ENCODE results near the gene PRKRIP1. TPM values are rescaled to one million over a fixed set of nuclear protein-coding genes. Genes with fewer than 3 reads are reported as not detected.
"Not testable (repeated sequence)": the region's sequence is repeated elsewhere in the genome, so short reads cannot be mapped to it uniquely, and the experiment has no call there.

Gene PRKRIP1
- total RNA-seq, 2 experiments from 2014 or later = 47.4 to 48.0 TPM

GRCh38 chr7:102407910-102408309 is 11.7 kb downstream of the PRKRIP1 start:
- ChIA-PET POLR2A (interaction anchor here (0.7 kb wide), 1 partner anchor 42 kb away, joined by 3 read pairs; no protein-coding TSS in a partner anchor), CTCF (no interaction called here)
- DNase-seq = no peak
- H3K27ac ChIP-seq (ENCODE audit: low read depth in 1 of 2, low read length in 2 of 2) = no peak overlapping the region
- Mint-ChIP-seq H3K27ac (no peak overlapping the region), H3K36me3 (ENCODE audit: low read depth) (peaks cover 97% of the 10 kb centered on the region), H3K4me3 (no peak overlapping the region), H3K4me1 (ENCODE audit: low read depth) (peaks cover 12% of the 10 kb centered on the region), H3K27me3 (no peaks in the 10 kb centered on the region), H3K9me3 (no peaks in the 10 kb centered on the region)
- peaks cover 65% of the 10 kb centered on the region for H3K36me3 ChIP-seq (ENCODE audit: insufficient read depth, low read length)
- no peak for ATAC-seq (ENCODE audit: poor library complexity)
- no peaks in the 10 kb centered on the region for H3K27me3 ChIP-seq (ENCODE audit: control insufficient read depth in 1 of 2, insufficient read depth in 2 of 2, low read length in 2 of 2)
- no peak overlapping the region for H3K4me3 ChIP-seq (ENCODE audit: low read length)
- TF ChIP-seq, protein P1, sequence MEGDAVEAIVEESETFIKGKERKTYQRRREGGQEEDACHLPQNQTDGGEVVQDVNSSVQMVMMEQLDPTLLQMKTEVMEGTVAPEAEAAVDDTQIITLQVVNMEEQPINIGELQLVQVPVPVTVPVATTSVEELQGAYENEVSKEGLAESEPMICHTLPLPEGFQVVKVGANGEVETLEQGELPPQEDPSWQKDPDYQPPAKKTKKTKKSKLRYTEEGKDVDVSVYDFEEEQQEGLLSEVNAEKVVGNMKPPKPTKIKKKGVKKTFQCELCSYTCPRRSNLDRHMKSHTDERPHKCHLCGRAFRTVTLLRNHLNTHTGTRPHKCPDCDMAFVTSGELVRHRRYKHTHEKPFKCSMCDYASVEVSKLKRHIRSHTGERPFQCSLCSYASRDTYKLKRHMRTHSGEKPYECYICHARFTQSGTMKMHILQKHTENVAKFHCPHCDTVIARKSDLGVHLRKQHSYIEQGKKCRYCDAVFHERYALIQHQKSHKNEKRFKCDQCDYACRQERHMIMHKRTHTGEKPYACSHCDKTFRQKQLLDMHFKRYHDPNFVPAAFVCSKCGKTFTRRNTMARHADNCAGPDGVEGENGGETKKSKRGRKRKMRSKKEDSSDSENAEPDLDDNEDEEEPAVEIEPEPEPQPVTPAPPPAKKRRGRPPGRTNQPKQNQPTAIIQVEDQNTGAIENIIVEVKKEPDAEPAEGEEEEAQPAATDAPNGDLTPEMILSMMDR (IDR thresholded peaks at IDR 0.05) = no peak
- H3K9me3 ChIP-seq (ENCODE audit: control insufficient read depth in 1 of 2, insufficient read depth in 1 of 2, low read length in 2 of 2) = peaks cover 0 to 3% of the 10 kb centered on the region in 2 experiments
- intact Hi-C loops (cut with DNase I, micrococcal nuclease) = no loop called here
- H3K4me1 ChIP-seq (ENCODE audit: insufficient read depth, low read length) = peaks cover 10% of the 10 kb centered on the region

DNA sequence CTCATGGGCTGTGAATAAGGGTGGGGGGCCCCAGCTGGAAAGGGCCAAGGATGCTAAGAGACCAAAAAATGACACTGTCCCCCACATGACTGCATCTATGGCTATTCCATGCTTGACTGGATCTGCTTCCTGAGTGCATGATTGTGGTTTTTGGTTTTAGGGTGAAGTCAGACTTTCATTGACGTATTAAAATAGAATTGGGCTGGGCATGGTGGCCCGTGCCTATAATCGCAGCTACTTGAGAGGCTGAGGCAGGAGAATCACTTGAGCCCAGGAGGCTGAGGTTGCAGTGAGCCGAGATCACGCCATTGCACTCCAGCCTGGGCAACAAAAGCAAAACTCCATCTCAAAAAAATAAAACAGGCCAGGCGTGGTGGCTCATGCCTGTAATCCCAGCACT is 12.4 kb downstream of the PRKRIP1 start:
- H3K9me3 ChIP-seq (ENCODE audit: control insufficient read depth in 1 of 2, insufficient read depth in 1 of 2, low read length in 2 of 2); H3K27ac ChIP-seq (ENCODE audit: low read depth in 1 of 2, low read length in 2 of 2); H3K4me3 ChIP-seq (ENCODE audit: low read length); POLR2A ChIA-PET; intact Hi-C loops (cut with DNase I, micrococcal nuclease); CTCF ChIA-PET; H3K4me3 Mint-ChIP-seq; H3K27me3 Mint-ChIP-seq; DNase-seq; H3K27ac Mint-ChIP-seq; H3K9me3 Mint-ChIP-seq; ATAC-seq (ENCODE audit: poor library complexity); H3K27me3 ChIP-seq (ENCODE audit: control insufficient read depth in 1 of 2, insufficient read depth in 2 of 2, low read length in 2 of 2): not testable (repeated sequence)
- Histone ChIP-seq H3K36me3 (ENCODE audit: insufficient read depth, low read length) (peaks cover 62% of the 10 kb centered on the region), H3K4me1 (ENCODE audit: insufficient read depth, low read length) (peaks cover 12% of the 10 kb centered on the region)
- peaks cover 16% of the 10 kb centered on the region for H3K4me1 Mint-ChIP-seq (ENCODE audit: low read depth)
- H3K36me3 Mint-ChIP-seq (ENCODE audit: low read depth) = peaks cover 96% of the 10 kb centered on the region

GRCh38 chr7:102409340-102409739 is 13.2 kb downstream of the PRKRIP1 start:
- TF ChIP-seq, protein P1 (IDR thresholded peaks at IDR 0.05) = no peak
- Mint-ChIP-seq H3K27me3 (no peaks in the 10 kb centered on the region), H3K27ac (no peak overlapping the region), H3K36me3 (ENCODE audit: low read depth) (peaks cover 92% of the 10 kb centered on the region), H3K4me1 (ENCODE audit: low read depth) (peaks cover 13% of the 10 kb centered on the region), H3K4me3 (no peak overlapping the region), H3K9me3 (no peaks in the 10 kb centered on the region)
- peaks cover 54% of the 10 kb centered on the region for H3K36me3 ChIP-seq (ENCODE audit: insufficient read depth, low read length)
- peaks cover 0 to 3% of the 10 kb centered on the region in 2 experiments for H3K9me3 ChIP-seq (ENCODE audit: control insufficient read depth in 1 of 2, insufficient read depth in 1 of 2, low read length in 2 of 2)
- no peak overlapping the region for H3K27ac ChIP-seq (ENCODE audit: low read depth in 1 of 2, low read length in 2 of 2)
- POLR2A ChIA-PET = interaction anchor here (1.2 to 1.4 kb wide), 2 partner anchors 13 to 17 kb away, joined by 3 read pairs; no protein-coding TSS in a partner anchor
- H3K4me3 ChIP-seq (ENCODE audit: low read length) = no peak overlapping the region
- intact Hi-C loops (cut with DNase I, micrococcal nuclease) = no loop called here
- H3K4me1 ChIP-seq (ENCODE audit: insufficient read depth, low read length) = peaks cover 10% of the 10 kb centered on the region
- CTCF ChIA-PET = no interaction called here
- ATAC-seq (ENCODE audit: poor library complexity) (no peak), DNase-seq (no peak)
- no peaks in the 10 kb centered on the region for H3K27me3 ChIP-seq (ENCODE audit: control insufficient read depth in 1 of 2, insufficient read depth in 2 of 2, low read length in 2 of 2)

GRCh38 chr7:102410123-102410522 is 14.0 kb downstream of the PRKRIP1 start:
- H3K9me3 ChIP-seq (ENCODE audit: control insufficient read depth in 1 of 2, insufficient read depth in 1 of 2, low read length in 2 of 2) = peaks cover 0 to 3% of the 10 kb centered on the region in 2 experiments
- Mint-ChIP-seq H3K4me1 (ENCODE audit: low read depth) (peaks cover 14% of the 10 kb centered on the region), H3K27ac (no peak overlapping the region), H3K4me3 (no peak overlapping the region), H3K27me3 (no peaks in the 10 kb centered on the region), H3K36me3 (ENCODE audit: low read depth) (peaks cover 87% of the 10 kb centered on the region), H3K9me3 (no peaks in the 10 kb centered on the region)
- intact Hi-C loops (cut with DNase I, micrococcal nuclease) = no loop called here
- peaks cover 15% of the 10 kb centered on the region for H3K4me1 ChIP-seq (ENCODE audit: insufficient read depth, low read length)
- DNase-seq (no peak), ATAC-seq (ENCODE audit: poor library complexity) (no peak)
- CTCF ChIA-PET = interaction anchor here (0.6 to 1.4 kb wide), 2 partner anchors 40 to 1041 kb away, joined by 3 to 8 read pairs; no protein-coding TSS in a partner anchor
- POLR2A ChIA-PET = interaction anchor here (0.6 to 1.4 kb wide), 3 partner anchors 12 to 16 kb away, joined by 3 read pairs; no protein-coding TSS in a partner anchor
- no peaks in the 10 kb centered on the region for H3K27me3 ChIP-seq (ENCODE audit: control insufficient read depth in 1 of 2, insufficient read depth in 2 of 2, low read length in 2 of 2)
- H3K27ac ChIP-seq (ENCODE audit: low read depth in 1 of 2, low read length in 2 of 2) = no peak overlapping the region
- TF ChIP-seq, protein P1 (IDR thresholded peaks at IDR 0.05) = no peak
- peaks cover 47% of the 10 kb centered on the region for H3K36me3 ChIP-seq (ENCODE audit: insufficient read depth, low read length)
- H3K4me3 ChIP-seq (ENCODE audit: low read length) = no peak overlapping the region

Data from CD4-positive, alpha-beta T cell (primary cell).